OCI-LY3 (cell line): ENCODE data around the gene PTPN1.

Experiments used
- H2AFZ ChIP-seq: fragments of 200-600, 300-600 bp; shearing (Covaris generic); 2 replicates; pipeline ENCODE4 v1.6.0; 2014; ENCODE audit warnings: antibody characterized with exemption, low read depth, low read length
- H3K27ac ChIP-seq: fragments of 200-600, 300-600 bp; sonication (generic); 2 replicates; pipeline ENCODE4 v1.5.1; 2014; ENCODE audit warnings: mild to moderate bottlenecking, low read length, moderate library complexity, mixed read lengths
- H3K27me3 ChIP-seq: fragments of 200-600, 300-600 bp; sonication (generic); 2 replicates; pipeline ENCODE4 v1.6.1; 2014; ENCODE audit warnings: low read depth, low read length, mixed read lengths
- H3K36me3 ChIP-seq: fragments of 200-600, 300-600 bp; sonication (generic); replicated peaks from 2 replicates; pipeline ENCODE3; 2014; ENCODE audit warnings: low read depth, low read length, mixed read lengths
- H3K4me1 ChIP-seq: fragments of 300-600, 200-600 bp; sonication (generic); 2 replicates; pipeline ENCODE4 v1.6.1; 2014; ENCODE audit warnings: low read length, mixed read lengths
- H3K4me2 ChIP-seq: fragments of 200-600, 300-600 bp; sonication (generic); 2 replicates; pipeline ENCODE4 v1.6.1; 2014; ENCODE audit warnings: low read length, mixed read lengths
- H3K4me3 ChIP-seq: fragments of 300-600, 200-600 bp; sonication (generic); 2 replicates; pipeline ENCODE4 v1.5.1; 2014; ENCODE audit warnings: antibody characterized with exemption, mild to moderate bottlenecking, low read length, moderate library complexity
- H3K79me2 ChIP-seq: fragments of 300-600, 200-600 bp; shearing (Covaris generic); 2 replicates; pipeline ENCODE4 v1.6.1; 2014; ENCODE audit warnings: mild to moderate bottlenecking, low read length, mixed read lengths
- H3K9ac ChIP-seq: fragments of 300-600, 200-600 bp; shearing (Covaris generic); 2 replicates; pipeline ENCODE4 v1.6.0; 2014; ENCODE audit warnings: mild to moderate bottlenecking, low read length, moderate library complexity
- H3K9me3 ChIP-seq: fragments of 200-600, 300-600 bp; shearing (Covaris generic); 2 replicates; pipeline ENCODE4 v1.6.1; 2014; ENCODE audit warnings: low read length, mixed read lengths; ENCODE audit not compliant: insufficient read depth
- H4K20me1 ChIP-seq: fragments of 200-600, 300-600 bp; sonication (generic); 2 replicates; pipeline ENCODE4 v1.6.1; 2016; ENCODE audit warnings: low read length, mixed read lengths; ENCODE audit not compliant: insufficient read depth
- CTCF ChIP-seq: fragments of 200-600, 300-600 bp; sonication (generic); IDR thresholded peaks from 2 replicates; pipeline ENCODE4 v1.5.1; 2014; ENCODE audit warnings: antibody characterized with exemption, low read length, low read depth
- EZH2phosphoT487 ChIP-seq: fragments of 200-600 bp; shearing (Covaris generic); IDR thresholded peaks from 2 replicates; pipeline ENCODE4 v1.6.1; 2018; ENCODE audit warnings: antibody characterized with exemption, mixed run types, low read depth

Gene PTPN1

GRCh38 chr20:50540620-50541605 is 30.7 kb downstream of the PTPN1 start:
- Histone ChIP-seq H3K27ac (peak overlapping the region; percentile 91), H3K9ac (peak overlapping the region; percentile 65), H3K36me3 (peaks cover 60% of the 10 kb centered on the region), H3K4me1 (peaks cover 90% of the 10 kb centered on the region), H3K4me2 (peak overlapping the region; percentile 73), H2AFZ (no peak overlapping the region), H3K4me3 (peak overlapping the region; percentile 57), H4K20me1 (peaks cover 37% of the 10 kb centered on the region), H3K79me2 (peaks cover 100% of the 10 kb centered on the region), H3K27me3 (no peaks in the 10 kb centered on the region), H3K9me3 (peaks cover 7% of the 10 kb centered on the region; the same call in 1 of the 2 replicates)
- TF ChIP-seq EZH2phosphoT487 (no peak), CTCF (no peak)

GRCh38 chr20:50541606-50542041 is 31.4 kb downstream of the PTPN1 start:
- H3K4me1 ChIP-seq: peaks cover 91% of the 10 kb centered on the region
- peak overlapping the region; percentile 57 for H3K4me3 ChIP-seq
- no peak overlapping the region for H2AFZ ChIP-seq
- H4K20me1 ChIP-seq: peaks cover 39% of the 10 kb centered on the region
- H3K79me2 ChIP-seq: peaks cover 100% of the 10 kb centered on the region
- peaks cover 53% of the 10 kb centered on the region for H3K36me3 ChIP-seq
- H3K9ac ChIP-seq: peak overlapping the region; percentile 65
- H3K27me3 ChIP-seq: no peaks in the 10 kb centered on the region
- H3K27ac ChIP-seq: peak overlapping the region; percentile 91
- peaks cover 7% of the 10 kb centered on the region; the same call in 1 of the 2 replicates for H3K9me3 ChIP-seq
- no peak for TF ChIP-seq EZH2phosphoT487
- peak overlapping the region; percentile 73 for H3K4me2 ChIP-seq

GRCh38 chr20:50543326-50543725 is 33.1 kb downstream of the PTPN1 start:
- TF ChIP-seq CTCF (no peak), EZH2phosphoT487 (no peak)
- Histone ChIP-seq H3K36me3 (peaks cover 48% of the 10 kb centered on the region), H3K9me3 (peaks cover 7% of the 10 kb centered on the region; the same call in 1 of the 2 replicates), H3K4me2 (peak overlapping the region; percentile 73), H3K27me3 (no peaks in the 10 kb centered on the region), H3K9ac (peak overlapping the region; percentile 65), H3K27ac (peak overlapping the region; percentile 91), H4K20me1 (peaks cover 29% of the 10 kb centered on the region), H3K4me3 (peak overlapping the region; percentile 35), H3K79me2 (peaks cover 99% of the 10 kb centered on the region), H2AFZ (no peak overlapping the region), H3K4me1 (peaks cover 96% of the 10 kb centered on the region)

GRCh38 chr20:50545126-50545525 is 34.9 kb downstream of the PTPN1 start:
- TF ChIP-seq EZH2phosphoT487: no peak
- TF ChIP-seq CTCF: no peak
- Histone ChIP-seq H3K27me3 (no peaks in the 10 kb centered on the region), H3K27ac (peak overlapping the region; percentile 91), H3K4me1 (peaks cover 98% of the 10 kb centered on the region), H3K9ac (peak overlapping the region; percentile 62; the same call in 1 of the 2 replicates), H3K36me3 (peaks cover 48% of the 10 kb centered on the region), H3K4me2 (peak overlapping the region; percentile 77), H2AFZ (no peak overlapping the region), H3K4me3 (peak overlapping the region; percentile 59), H3K79me2 (peaks cover 99% of the 10 kb centered on the region), H3K9me3 (no peaks in the 10 kb centered on the region), H4K20me1 (peaks cover 42% of the 10 kb centered on the region)
